NCI-H146 (cell line): ENCODE data around the gene NCOA1.
A peak's percentile ranks its signal among the peaks of the same experiment; 100 is the strongest.

Experiments used
- DNase-seq: peaks from one replicate; lab custom pipeline; 2025; lab: John Stamatoyannopoulos, UW

NCOA1 gene

GRCh38 chr2:24702800-24703199, 211.7 kb downstream of the NCOA1 start:
- DNase-seq = no peak

GRCh38 chr2:24704692-24705091, 213.6 kb downstream of the NCOA1 start:
- no peak for DNase-seq

- no peak for DNase-seq
These were observed 216.1 kb downstream of the NCOA1 start for GRCh38 chr2:24707143-24707542.

- DNase-seq = peak; percentile 16
These were observed 217.6 kb downstream of the NCOA1 start for GRCh38 chr2:24708537-24709152.

GRCh38 chr2:24710806-24711205, 219.8 kb downstream of the NCOA1 start:
- no peak for DNase-seq

- no peak for DNase-seq
These were observed 220.8 kb downstream of the NCOA1 start for GRCh38 chr2:24711865-24712264.

- DNase-seq = no peak
These were observed 221.2 kb downstream of the NCOA1 start for GRCh38 chr2:24712296-24712695.

GRCh38 chr2:24717263-24717951, 226.4 kb downstream of the NCOA1 start:
- DNase-seq = no peak

- no peak for DNase-seq
These were observed 229.3 kb downstream of the NCOA1 start for GRCh38 chr2:24720310-24720709.

- peak; percentile 94 for DNase-seq
These were observed 230.4 kb downstream of the NCOA1 start for GRCh38 chr2:24721470-24721869.

- no peak for DNase-seq
These were observed 231.2 kb downstream of the NCOA1 start for GRCh38 chr2:24722141-24722790.

- DNase-seq = no peak
These were observed 232.1 kb downstream of the NCOA1 start for GRCh38 chr2:24723191-24723590.

- no peak for DNase-seq
These were observed 232.6 kb downstream of the NCOA1 start for GRCh38 chr2:24723665-24724064.

- no peak for DNase-seq
These were observed 233.2 kb downstream of the NCOA1 start for GRCh38 chr2:24724111-24724775.

GRCh38 chr2:24725956-24726355, 234.9 kb downstream of the NCOA1 start:
- no peak for DNase-seq

- DNase-seq = no peak
These were observed 239.4 kb downstream of the NCOA1 start for GRCh38 chr2:24730481-24730880.

- no peak for DNase-seq
These were observed 240.0 kb downstream of the NCOA1 start for GRCh38 chr2:24731040-24731439.

GRCh38 chr2:24731923-24732322, 240.9 kb downstream of the NCOA1 start:
- no peak for DNase-seq

- DNase-seq = peak; percentile 23
These were observed 243.7 kb downstream of the NCOA1 start for GRCh38 chr2:24734741-24735140.

GRCh38 chr2:24739354-24740025, 248.4 kb downstream of the NCOA1 start:
- no peak for DNase-seq

- no peak for DNase-seq
These were observed 249.1 kb downstream of the NCOA1 start for GRCh38 chr2:24740142-24740541.

GRCh38 chr2:24742730-24743129, 251.7 kb downstream of the NCOA1 start:
- no peak for DNase-seq
